Liver (tissue), 9 donors: Measurements from ENCODE around the gene NDUFS2. TPM values are rescaled to one million over a fixed set of nuclear protein-coding genes. Genes with fewer than 3 reads are reported as not detected.

Source experiments
- DNase-seq: peaks from one replicate; pipeline ENCODE4 v3.0.0-alpha.2; 2017; ENCODE audit warnings: low spot score
- H3K27ac ChIP-seq, 2 donors: one replicate each; pipeline ENCODE4 v1.7.0; 2013; ENCODE audit warnings: inconsistent platforms in 2 of 2, low read length in 2 of 2, control low read depth in 1 of 2, low read depth in 1 of 2, mild to moderate bottlenecking in 1 of 2
- H3K27me3 ChIP-seq, 4 donors: one replicate each; pipeline versions ENCODE4 v1.6.1 to v1.7.0; 2013; ENCODE audit warnings: low read length in 3 of 4, inconsistent platforms in 1 of 4, mild to moderate bottlenecking in 1 of 4, moderate library complexity in 1 of 4; ENCODE audit not compliant: control insufficient read depth in 4 of 4, insufficient read depth in 4 of 4
- H3K36me3 ChIP-seq, 4 donors: one replicate each; pipeline versions ENCODE4 v1.6.1 to v1.7.0; 2013; ENCODE audit warnings: low read length in 3 of 4, mild to moderate bottlenecking in 3 of 4, low read depth in 1 of 4, moderate library complexity in 1 of 4; ENCODE audit not compliant: control insufficient read depth in 4 of 4, insufficient read depth in 3 of 4
- H3K4me1 ChIP-seq, 4 donors: one replicate each; pipeline versions ENCODE4 v1.6.1 to v1.7.0; 2013; ENCODE audit warnings: low read length in 3 of 4, mild to moderate bottlenecking in 3 of 4, moderate library complexity in 1 of 4; ENCODE audit not compliant: control insufficient read depth in 4 of 4, insufficient read depth in 4 of 4
- H3K4me3 ChIP-seq, 3 donors: one replicate each; pipeline versions ENCODE4 v1.6.1 to v1.7.0; 2013; ENCODE audit warnings: low read length in 3 of 3, control low read depth in 1 of 3, low read depth in 1 of 3, mild to moderate bottlenecking in 1 of 3
- H3K9ac ChIP-seq, 2 donors: one replicate each; pipeline ENCODE4 v1.7.0; 2013; ENCODE audit warnings: low read length in 2 of 2, mild to moderate bottlenecking in 2 of 2, moderate library complexity in 2 of 2, control low read depth in 1 of 2, low read depth in 1 of 2
- H3K9me3 ChIP-seq, 4 donors: one replicate each; pipeline versions ENCODE4 v1.6.1 to v1.7.0; 2013; ENCODE audit warnings: low read length in 3 of 4; ENCODE audit not compliant: control insufficient read depth in 4 of 4
- EGR1 ChIP-seq, 2 donors: IDR thresholded peaks; 2 replicates each; pipeline ENCODE4 v1.6.1; 2016 to 2018; ENCODE audit warnings: antibody characterized with exemption in 2 of 2, low read depth in 2 of 2
- FOXA1 ChIP-seq: IDR thresholded peaks from 2 replicates; pipeline ENCODE4 v1.6.1; 2016; ENCODE audit warnings: antibody characterized with exemption
- GABPA ChIP-seq, 2 donors: IDR thresholded peaks in 1 of 2; conservative IDR thresholded peaks in 1 of 2; 2 replicates each; pipeline ENCODE4 v1.6.1; 2016; ENCODE audit warnings: antibody characterized with exemption in 2 of 2, mild to moderate bottlenecking in 1 of 2, moderate library complexity in 1 of 2
- HNF4A ChIP-seq, 2 donors: conservative IDR thresholded peaks; 2 replicates each; pipeline ENCODE4 v1.6.1; 2016; ENCODE audit warnings: antibody characterized with exemption in 2 of 2, mild to moderate bottlenecking in 2 of 2
- HNF4G ChIP-seq: IDR thresholded peaks from 2 replicates; pipeline ENCODE4 v1.6.1; 2016; ENCODE audit warnings: antibody characterized with exemption
- RAD21 ChIP-seq, 2 donors: IDR thresholded peaks; 2 replicates each; pipeline ENCODE4 v1.6.1; 2016; ENCODE audit warnings: antibody characterized with exemption in 2 of 2, mild to moderate bottlenecking in 2 of 2
- RXRA ChIP-seq, 2 donors: IDR thresholded peaks; 2 replicates each; pipeline ENCODE4 v1.6.1; 2017 to 2018; ENCODE audit warnings: antibody characterized with exemption in 2 of 2, mild to moderate bottlenecking in 1 of 2
- SP1 ChIP-seq: IDR thresholded peaks from 2 replicates; pipeline ENCODE4 v1.6.1; 2018; ENCODE audit warnings: antibody characterized with exemption, mild to moderate bottlenecking
- TAF1 ChIP-seq: conservative IDR thresholded peaks from 2 replicates; pipeline ENCODE4 v1.6.1; 2016; ENCODE audit warnings: antibody characterized with exemption, mild to moderate bottlenecking
- YY1 ChIP-seq: IDR thresholded peaks from 2 replicates; pipeline ENCODE4 v1.6.1; 2016; ENCODE audit warnings: antibody characterized with exemption, mild to moderate bottlenecking
- WGBS: extraction: QIAGEN DNeasy Blood & Tissue Kit; methylation state at CpG from one replicate; pipeline ENCODE4 v1.1.7; 2013; 5-methylcytosine and 5-hydroxymethylcytosine counted together
- polyA plus RNA-seq, 2 donors: library from polyadenylated mRNA; stranded (reverse) in 1 of 2; unstranded in 1 of 2; fragments of 200-250 nt in 1 of 2; fragments of >200 nt in 1 of 2; fragmentation: Nextera tagmentation in 1 of 2; extraction: Ambion mirVana in 1 of 2; gene quantifications; one replicate each; pipeline versions ENCODE4 v1.2.1 to v1.2.3, GENCODE V29; 2013 to 2015
- total RNA-seq, 2 donors: library from RNA; depleted of rRNA; stranded (reverse); fragments of >200 nt; gene quantifications; one replicate each; pipeline ENCODE4 v1.2.3, GENCODE V29; 2014
- TF ChIP-seq, protein P1 (sequence below): IDR thresholded peaks from 2 replicates; pipeline ENCODE4 v1.6.1; 2016; ENCODE audit warnings: antibody characterized with exemption
- TF ChIP-seq, protein P2 (sequence below): fragments of 150-350 bp; IDR thresholded peaks from 2 replicates; pipeline ENCODE4 v1.5.1; 2017; ENCODE audit warnings: improper control_type of control experiment, low read depth, low read length; ENCODE audit not compliant: missing input control
- TF ChIP-seq, protein P3 (sequence below): IDR thresholded peaks from 2 replicates; pipeline ENCODE4 v1.6.1; 2016; ENCODE audit warnings: antibody characterized with exemption, mild to moderate bottlenecking
- TF ChIP-seq, protein P4 (sequence below): IDR thresholded peaks from 2 replicates; pipeline ENCODE4 v1.6.1; 2016; ENCODE audit warnings: antibody characterized with exemption
- TF ChIP-seq, protein P5 (sequence below): IDR thresholded peaks from 2 replicates; pipeline ENCODE4 v1.6.1; 2016; ENCODE audit warnings: antibody characterized with exemption
- donor health status: healthy.
- donor health status: healthy.
- donor health status: healthy.
- donor health status: healthy.
- donor health status: healthy.

NDUFS2 gene
- total and polyA plus RNA-seq, 4 donors = 93.3 to 167 (median 120) TPM

DNA sequence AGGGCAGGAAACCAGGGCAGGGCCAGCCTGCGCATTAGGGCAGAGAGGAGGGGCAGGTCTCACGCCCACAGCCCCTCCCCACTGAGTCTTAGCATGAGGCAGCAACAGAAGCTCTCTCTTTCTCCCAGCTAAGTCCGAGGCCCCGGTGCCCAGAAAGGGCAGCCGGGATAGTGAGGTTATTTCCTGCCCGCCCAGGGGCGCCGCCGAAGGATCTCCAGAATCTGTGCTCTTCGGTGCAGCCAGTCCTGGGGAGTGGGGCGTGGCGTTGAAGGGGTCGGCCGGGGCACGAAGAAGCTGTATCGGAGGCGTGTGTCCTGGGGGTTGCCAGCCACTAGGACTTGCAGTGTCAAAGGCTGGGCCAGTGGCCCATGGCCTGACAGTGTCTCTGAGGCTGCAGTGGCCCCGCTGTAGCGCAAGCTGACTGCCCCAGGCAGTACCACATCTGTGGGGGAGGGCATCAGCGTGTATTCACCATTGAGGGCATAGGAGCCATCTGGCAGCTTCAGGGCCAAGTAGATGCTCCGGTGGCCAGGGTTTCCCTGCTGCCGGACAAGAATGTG is 11.1 kb upstream of the NDUFS2 start:
- H3K9me3 ChIP-seq = no peaks in the 10 kb centered on the region
- H3K27ac ChIP-seq = no peak overlapping the region
- H3K4me3 ChIP-seq = no peak overlapping the region
- no peak overlapping the region for H3K9ac ChIP-seq
- no peak for DNase-seq
- H3K36me3 ChIP-seq = peaks cover 0 to 5% (median under 1%) of the 10 kb centered on the region in 4 donors
- H3K4me1 ChIP-seq = peaks cover 9 to 32% (median 19%) of the 10 kb centered on the region in 4 donors
- no peaks in the 10 kb centered on the region for H3K27me3 ChIP-seq
- TF ChIP-seq, protein P1, sequence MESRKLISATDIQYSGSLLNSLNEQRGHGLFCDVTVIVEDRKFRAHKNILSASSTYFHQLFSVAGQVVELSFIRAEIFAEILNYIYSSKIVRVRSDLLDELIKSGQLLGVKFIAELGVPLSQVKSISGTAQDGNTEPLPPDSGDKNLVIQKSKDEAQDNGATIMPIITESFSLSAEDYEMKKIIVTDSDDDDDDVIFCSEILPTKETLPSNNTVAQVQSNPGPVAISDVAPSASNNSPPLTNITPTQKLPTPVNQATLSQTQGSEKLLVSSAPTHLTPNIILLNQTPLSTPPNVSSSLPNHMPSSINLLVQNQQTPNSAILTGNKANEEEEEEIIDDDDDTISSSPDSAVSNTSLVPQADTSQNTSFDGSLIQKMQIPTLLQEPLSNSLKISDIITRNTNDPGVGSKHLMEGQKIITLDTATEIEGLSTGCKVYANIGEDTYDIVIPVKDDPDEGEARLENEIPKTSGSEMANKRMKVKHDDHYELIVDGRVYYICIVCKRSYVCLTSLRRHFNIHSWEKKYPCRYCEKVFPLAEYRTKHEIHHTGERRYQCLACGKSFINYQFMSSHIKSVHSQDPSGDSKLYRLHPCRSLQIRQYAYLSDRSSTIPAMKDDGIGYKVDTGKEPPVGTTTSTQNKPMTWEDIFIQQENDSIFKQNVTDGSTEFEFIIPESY = no peak
- TF ChIP-seq, protein P2, sequence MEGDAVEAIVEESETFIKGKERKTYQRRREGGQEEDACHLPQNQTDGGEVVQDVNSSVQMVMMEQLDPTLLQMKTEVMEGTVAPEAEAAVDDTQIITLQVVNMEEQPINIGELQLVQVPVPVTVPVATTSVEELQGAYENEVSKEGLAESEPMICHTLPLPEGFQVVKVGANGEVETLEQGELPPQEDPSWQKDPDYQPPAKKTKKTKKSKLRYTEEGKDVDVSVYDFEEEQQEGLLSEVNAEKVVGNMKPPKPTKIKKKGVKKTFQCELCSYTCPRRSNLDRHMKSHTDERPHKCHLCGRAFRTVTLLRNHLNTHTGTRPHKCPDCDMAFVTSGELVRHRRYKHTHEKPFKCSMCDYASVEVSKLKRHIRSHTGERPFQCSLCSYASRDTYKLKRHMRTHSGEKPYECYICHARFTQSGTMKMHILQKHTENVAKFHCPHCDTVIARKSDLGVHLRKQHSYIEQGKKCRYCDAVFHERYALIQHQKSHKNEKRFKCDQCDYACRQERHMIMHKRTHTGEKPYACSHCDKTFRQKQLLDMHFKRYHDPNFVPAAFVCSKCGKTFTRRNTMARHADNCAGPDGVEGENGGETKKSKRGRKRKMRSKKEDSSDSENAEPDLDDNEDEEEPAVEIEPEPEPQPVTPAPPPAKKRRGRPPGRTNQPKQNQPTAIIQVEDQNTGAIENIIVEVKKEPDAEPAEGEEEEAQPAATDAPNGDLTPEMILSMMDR = no peak
- TF ChIP-seq FOXA1 = no peak
- TF ChIP-seq, protein P3, sequence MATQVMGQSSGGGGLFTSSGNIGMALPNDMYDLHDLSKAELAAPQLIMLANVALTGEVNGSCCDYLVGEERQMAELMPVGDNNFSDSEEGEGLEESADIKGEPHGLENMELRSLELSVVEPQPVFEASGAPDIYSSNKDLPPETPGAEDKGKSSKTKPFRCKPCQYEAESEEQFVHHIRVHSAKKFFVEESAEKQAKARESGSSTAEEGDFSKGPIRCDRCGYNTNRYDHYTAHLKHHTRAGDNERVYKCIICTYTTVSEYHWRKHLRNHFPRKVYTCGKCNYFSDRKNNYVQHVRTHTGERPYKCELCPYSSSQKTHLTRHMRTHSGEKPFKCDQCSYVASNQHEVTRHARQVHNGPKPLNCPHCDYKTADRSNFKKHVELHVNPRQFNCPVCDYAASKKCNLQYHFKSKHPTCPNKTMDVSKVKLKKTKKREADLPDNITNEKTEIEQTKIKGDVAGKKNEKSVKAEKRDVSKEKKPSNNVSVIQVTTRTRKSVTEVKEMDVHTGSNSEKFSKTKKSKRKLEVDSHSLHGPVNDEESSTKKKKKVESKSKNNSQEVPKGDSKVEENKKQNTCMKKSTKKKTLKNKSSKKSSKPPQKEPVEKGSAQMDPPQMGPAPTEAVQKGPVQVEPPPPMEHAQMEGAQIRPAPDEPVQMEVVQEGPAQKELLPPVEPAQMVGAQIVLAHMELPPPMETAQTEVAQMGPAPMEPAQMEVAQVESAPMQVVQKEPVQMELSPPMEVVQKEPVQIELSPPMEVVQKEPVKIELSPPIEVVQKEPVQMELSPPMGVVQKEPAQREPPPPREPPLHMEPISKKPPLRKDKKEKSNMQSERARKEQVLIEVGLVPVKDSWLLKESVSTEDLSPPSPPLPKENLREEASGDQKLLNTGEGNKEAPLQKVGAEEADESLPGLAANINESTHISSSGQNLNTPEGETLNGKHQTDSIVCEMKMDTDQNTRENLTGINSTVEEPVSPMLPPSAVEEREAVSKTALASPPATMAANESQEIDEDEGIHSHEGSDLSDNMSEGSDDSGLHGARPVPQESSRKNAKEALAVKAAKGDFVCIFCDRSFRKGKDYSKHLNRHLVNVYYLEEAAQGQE = no peak
- no peak for TF ChIP-seq RXRA (IDR thresholded peaks at IDR 0.05)
- TF ChIP-seq TAF1 = no peak
- no peak for TF ChIP-seq HNF4G
- TF ChIP-seq YY1 = no peak
- no peak for TF ChIP-seq SP1
- TF ChIP-seq, protein P4, sequence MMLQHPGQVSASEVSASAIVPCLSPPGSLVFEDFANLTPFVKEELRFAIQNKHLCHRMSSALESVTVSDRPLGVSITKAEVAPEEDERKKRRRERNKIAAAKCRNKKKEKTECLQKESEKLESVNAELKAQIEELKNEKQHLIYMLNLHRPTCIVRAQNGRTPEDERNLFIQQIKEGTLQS = no peak
- no peak for TF ChIP-seq GABPA (IDR thresholded peaks at IDR 0.05 in 1 of 2, conservative IDR thresholded peaks at IDR 0.05 in 1 of 2)
- TF ChIP-seq RAD21 (IDR thresholded peaks at IDR 0.05) = no peak
- WGBS = 79% methylated on average over 22 of the region's 22 CpGs

DNA sequence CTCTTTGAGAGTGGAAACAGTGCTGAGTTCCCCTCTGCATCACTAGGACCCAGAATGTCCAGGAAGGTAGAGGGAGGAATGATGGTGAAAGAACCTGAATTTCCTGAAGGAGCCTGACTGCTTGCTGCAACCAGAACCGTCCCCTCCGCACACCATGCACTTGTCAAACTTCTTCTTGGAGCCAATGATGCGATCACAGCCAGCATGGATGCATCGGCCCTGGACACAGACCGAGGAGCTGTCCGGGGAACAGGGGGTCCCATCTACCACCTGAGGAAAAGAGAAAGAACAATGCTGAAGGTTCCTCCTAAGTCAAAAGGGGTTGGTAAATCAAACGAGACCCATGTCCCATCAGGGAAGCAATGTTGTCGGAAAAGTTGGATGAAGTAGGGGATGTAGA is 10.2 kb upstream of the NDUFS2 start:
- WGBS = 75% methylated on average over 8 of the region's 8 CpGs
- peaks cover 0 to 5% (median under 1%) of the 10 kb centered on the region in 4 donors for H3K36me3 ChIP-seq
- no peaks in the 10 kb centered on the region for H3K27me3 ChIP-seq
- no peaks in the 10 kb centered on the region for H3K9me3 ChIP-seq
- TF ChIP-seq YY1 = no peak
- no peak for TF ChIP-seq EGR1 (IDR thresholded peaks at IDR 0.05; ENCODE audit: low read depth in 2 of 2)
- no peak for TF ChIP-seq HNF4A (conservative IDR thresholded peaks at IDR 0.05)
- TF ChIP-seq SP1 = no peak
- TF ChIP-seq, protein P2 = no peak
- TF ChIP-seq TAF1 = no peak
- no peak for TF ChIP-seq FOXA1
- TF ChIP-seq, protein P5, sequence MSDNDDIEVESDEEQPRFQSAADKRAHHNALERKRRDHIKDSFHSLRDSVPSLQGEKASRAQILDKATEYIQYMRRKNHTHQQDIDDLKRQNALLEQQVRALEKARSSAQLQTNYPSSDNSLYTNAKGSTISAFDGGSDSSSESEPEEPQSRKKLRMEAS = no peak
- no peak for TF ChIP-seq GABPA (IDR thresholded peaks at IDR 0.05 in 1 of 2, conservative IDR thresholded peaks at IDR 0.05 in 1 of 2)
- TF ChIP-seq RAD21 (IDR thresholded peaks at IDR 0.05) = no peak
- TF ChIP-seq HNF4G = no peak
- no peak for TF ChIP-seq RXRA (IDR thresholded peaks at IDR 0.05)
- no peak overlapping the region for H3K4me3 ChIP-seq
- H3K9ac ChIP-seq = no peak overlapping the region
- no peak overlapping the region for H3K27ac ChIP-seq
- DNase-seq = no peak
- peaks cover 9 to 30% (median 18%) of the 10 kb centered on the region in 4 donors for H3K4me1 ChIP-seq
